ENCODE data around the gene OSBPL7.

Gene OSBPL7

GRCh38 chr17:47760409-47761140, 61.0 kb downstream of the OSBPL7 start:
- no peak for DNase-seq

- DNase-seq = no peak
These were observed 64.2 kb downstream of the OSBPL7 start for GRCh38 chr17:47757386-47757785.

Data from NCI-H2029 treated with DMSO at 0.1 percent for 48 hours (cell line).